GM19468 (cell line): Measurements from ENCODE around the gene ACTL6B.

ENCODE experiments used
- ATAC-seq: cut with Tn5 transposase; IDR thresholded peaks from one replicate; pipeline ENCODE4 v1.9.1; 2021; ENCODE audit warnings: mild to moderate bottlenecking, moderate library complexity, moderate number of reproducible peaks; ENCODE audit not compliant: unreplicated experiment; ENCODE audit errors: extremely low read depth

The ACTL6B gene

DNA sequence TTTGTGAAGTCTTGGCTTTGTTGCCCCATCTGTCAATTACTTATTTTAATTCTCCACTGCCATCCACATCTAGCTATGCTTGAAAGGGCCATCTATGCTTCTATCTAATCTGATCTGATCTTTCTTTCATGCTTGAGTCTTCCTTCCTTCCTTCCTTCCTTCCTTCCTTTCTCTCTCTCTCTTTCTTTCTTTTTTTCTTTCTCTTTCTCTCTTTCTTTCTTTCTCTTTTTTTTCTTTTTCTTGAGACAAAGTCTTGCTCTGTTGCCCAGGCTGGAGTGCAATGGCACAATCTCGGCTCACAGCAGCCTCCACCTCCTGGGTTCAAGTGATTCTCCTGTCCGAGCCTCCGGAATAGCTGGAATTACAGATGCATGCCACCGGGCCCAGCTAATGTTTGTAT is 26.2 kb downstream of the ACTL6B start:
- ATAC-seq, result no peak

DNA sequence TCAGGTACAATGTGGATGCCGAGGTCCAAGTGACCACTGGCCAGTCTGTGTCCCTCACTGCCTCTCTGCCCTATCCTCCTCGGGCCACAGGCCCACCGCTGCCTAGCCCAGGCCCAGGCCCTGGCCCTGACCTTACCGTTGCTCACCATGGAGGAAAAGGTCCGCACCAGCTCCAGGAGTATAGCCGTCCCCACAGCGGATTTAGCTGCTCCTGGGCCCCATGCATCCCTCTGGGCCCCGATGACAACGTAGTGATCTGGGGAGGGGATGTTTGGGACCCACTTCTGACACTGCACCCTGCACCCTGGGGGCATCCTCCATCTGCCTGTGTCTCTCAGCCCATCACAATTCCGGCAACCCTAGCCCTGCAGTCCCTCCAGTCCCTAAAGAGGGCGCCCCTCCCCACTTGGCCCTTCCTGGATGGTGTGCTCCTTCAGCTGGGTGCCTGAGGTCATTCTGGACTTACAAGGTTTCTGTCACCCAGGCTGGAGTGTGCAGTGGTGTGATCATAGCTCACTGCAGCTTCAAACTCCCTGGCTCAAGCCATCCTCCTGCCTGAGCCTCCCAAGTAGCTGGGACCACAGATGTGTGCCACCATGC is 27.0 kb downstream of the ACTL6B start:
- no peak for ATAC-seq

DNA sequence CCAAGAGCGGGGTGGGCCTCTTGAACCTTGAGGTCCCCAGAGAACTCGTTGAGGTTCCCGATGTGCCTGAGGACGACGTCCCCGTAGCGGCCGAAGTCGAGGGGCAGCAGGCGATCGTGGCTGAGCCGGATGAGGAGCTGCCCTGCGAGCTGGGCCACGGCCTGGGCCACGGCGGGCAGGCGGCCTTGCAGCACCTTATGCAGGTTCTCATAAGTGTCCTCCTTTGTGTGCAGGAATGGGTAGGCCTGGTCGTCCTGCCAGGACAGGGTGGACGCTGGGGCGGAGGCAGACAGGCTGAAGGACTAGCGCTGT is 29.1 kb downstream of the ACTL6B start:
- no peak for ATAC-seq

DNA sequence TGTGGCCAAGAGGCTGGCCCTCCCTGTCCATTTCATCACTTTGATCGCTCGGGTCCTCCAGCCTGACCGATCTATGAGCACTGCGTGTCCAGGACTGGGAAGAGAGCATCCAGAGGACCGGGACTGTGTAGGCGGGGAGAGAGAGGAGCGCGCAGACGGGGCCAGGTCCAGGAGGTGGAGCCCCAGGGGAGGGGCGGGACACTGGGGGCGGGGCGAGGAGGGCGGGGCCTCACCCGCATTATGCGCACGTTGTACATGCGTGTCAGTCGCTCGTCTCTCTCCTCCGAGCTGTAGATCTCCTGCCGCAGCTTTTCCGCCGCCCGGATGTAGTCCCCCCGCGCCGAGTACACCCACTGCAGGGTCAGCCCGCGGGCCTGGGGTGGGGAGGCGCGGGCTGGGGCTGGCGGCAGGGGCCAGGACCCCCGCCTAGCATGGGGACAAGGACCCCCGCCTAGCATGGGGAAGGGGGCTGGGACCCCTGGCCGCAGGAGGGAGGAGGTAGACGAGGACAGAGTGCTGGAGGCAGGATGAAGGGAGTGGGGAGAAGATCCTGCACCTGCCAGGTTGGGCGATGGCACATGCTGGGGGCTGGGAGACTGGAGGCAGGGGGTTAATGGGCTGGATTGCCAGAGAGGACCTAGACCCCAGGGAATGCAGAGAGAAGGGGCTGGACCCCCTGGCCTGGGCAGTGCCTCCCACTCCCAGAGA is 29.6 kb downstream of the ACTL6B start:
- ATAC-seq, result no peak

DNA sequence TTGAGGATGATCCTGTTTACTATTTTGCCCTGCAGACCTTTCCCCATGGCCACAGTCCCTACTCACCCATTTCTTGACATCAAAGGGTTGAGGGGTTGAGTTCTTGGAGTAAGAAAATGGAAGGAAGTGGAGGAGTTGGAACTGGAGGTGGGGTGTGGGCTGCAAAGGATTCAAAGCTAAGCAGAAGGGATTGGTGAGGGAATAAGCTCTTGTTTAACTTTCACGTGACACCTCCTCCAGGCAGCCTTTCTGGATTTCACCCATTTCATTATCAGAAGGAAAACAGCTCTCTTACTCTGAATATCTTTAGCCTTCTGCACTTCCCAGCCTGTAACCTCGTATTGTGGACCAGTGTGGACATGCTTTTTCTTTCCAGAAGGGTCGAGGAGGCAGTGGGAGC is 30.2 kb downstream of the ACTL6B start:
- no peak for ATAC-seq

DNA sequence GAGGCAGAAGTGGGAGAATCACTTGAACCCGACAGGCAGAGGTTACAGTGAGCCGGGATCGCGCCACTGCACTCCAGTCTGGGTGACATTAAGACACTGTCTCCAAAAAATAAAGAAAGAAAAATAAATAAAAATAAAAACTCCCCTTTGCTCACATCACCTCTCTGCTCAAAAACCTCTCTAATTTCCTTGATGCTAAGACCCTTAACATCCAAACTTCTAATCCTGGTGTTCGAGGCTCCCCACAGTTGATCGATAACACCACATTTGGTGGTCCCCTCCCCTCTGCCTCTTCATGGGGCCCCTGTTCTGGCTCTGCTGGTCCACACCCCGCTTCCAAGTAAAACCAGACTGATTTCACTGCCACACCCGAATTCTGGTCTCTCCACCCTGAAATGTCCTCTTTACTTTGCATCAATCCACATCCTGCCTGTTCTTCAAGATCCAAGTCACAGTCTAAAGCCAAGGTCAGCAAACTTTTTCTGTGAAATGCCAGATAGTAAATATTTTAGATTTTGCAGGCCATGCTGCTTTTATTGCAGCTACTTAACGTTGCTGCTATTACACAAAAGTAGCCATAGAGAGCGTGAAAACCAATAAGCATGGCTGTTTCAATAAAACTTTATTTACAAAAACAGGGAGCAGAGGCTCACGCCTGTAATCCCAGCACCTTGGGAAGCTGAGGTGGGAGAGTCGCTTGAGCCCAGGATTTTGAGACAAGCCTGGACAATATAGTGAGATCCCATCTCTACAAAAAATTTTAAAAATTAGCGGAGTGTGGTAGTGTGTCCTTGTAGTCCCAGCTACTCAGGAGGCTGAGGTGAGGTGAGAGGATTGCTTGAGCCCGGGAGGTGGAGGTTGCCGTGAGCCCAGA is 32.1 kb downstream of the ACTL6B start:
- ATAC-seq, result no peak

DNA sequence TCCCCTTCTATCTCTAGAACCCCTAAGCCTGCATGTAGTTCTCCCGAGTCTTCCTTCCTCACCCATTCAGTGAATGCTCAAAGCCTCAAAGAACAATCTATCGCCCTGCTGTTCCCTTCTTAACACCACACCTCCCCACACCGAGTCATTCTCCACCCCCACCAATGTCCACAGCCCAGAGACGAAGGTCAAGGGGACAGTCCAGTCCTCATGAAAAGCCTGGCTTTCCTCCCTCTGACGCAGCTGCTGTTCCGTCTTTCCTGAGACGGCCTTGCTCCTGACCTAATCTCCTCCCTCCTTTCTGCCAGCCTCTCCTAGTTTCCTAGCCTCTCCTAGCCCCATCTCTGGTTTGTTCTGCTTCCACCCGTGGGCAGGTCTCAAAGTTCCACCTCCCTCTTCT is 34.7 kb downstream of the ACTL6B start:
- no peak for ATAC-seq

DNA sequence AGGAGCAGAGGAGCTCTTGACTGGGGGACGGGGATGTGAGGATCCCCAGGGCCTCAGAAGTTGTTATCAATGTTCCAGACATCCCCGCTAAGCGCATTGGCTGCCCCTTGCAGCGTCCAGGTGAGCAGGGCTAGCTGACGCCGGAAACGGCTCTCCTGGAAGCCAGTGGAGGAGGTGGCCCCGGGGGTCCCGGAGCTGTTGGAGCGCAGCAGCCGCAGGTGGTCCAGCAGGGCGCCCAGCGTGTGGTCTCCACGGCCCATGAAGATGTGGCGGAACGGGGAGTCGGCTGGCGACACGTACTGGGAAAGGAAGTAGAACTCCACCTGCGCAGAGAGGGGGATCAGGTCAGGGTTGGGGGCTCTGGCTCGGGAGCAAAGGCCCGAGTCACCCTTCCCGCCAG is 35.4 kb downstream of the ACTL6B start:
- ATAC-seq, result no peak

DNA sequence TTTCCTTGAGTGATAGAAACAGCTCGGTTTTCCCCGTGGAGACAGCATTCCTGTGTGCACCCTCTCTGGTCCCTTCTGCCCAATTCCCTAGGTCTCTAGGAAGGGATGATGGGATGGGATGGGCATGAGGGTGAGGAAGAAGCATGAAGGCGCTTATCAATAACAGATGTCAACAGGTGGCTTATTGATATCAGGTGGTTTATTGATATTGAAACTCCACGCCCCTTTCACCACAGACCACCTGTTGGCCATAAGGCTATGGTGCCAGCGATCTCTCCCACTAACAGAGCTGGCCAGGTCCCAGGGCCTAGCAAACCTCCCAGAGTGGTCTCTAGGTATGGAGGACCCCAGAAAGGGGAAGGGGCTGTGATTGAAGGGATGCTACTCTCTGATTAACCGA is 36.0 kb downstream of the ACTL6B start:
- ATAC-seq, result no peak

DNA sequence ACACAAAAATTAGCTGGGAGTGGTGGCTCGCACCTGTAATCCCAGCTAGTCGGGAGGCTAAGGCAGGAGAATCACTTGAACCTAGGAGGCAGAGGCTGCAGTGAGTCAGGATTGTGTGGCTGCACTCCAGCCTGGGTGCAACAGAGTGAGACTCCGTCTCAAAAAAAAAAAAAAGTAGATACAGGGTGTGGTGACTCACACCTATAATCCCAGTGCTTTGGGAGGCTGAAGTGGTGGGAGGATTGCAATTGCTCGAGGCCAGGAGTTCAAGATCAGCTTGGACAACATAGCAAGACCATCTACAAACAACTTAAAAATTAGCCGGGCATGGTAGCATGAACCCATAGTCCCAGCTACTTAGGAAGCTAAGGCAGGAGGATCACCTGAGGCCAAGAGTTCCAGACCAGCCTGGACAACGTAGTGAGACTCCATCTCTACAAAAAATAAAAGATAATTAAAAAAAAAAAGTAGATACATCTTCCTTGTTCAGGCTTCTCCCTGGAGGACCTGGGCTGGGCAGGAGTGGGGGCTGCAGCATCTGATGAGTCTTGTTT is 41.9 kb downstream of the ACTL6B start:
- no peak for ATAC-seq

DNA sequence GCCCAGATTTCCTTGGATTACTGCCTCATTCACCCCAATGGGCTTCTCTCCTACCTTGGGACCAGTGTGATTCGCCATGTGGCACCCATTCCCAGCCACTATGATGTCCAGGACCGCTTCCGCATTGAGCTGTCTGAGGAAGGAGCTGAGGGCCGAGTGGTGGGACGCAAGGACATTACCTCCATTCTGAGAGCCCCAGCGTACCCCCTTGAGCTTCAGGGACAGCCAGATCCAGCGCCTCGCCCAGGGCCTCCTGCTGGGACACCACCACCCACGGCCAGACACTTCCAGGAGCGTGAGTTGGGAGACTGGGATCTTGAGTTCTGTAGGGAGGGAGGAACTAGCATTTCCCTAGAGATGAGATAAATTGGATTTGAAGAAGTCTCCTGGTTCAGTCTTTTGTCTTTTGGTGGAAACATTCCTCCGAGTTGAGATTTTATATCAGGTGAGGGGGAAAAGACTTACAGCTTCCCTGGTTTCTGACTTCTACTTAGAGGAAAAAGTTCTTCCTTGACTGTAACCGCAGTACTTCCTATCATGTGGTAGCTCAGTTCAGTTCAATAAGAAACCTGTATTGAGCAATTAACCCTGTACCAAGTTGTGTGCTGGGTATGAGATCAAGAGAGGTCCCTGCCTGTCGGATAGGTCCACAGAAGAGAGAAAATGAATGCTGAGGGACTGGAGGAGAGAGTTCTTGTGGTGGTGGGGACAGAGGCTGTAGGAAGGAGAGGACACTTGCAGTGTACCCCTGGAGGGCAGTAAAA is 42.7 kb downstream of the ACTL6B start:
- no peak for ATAC-seq

DNA sequence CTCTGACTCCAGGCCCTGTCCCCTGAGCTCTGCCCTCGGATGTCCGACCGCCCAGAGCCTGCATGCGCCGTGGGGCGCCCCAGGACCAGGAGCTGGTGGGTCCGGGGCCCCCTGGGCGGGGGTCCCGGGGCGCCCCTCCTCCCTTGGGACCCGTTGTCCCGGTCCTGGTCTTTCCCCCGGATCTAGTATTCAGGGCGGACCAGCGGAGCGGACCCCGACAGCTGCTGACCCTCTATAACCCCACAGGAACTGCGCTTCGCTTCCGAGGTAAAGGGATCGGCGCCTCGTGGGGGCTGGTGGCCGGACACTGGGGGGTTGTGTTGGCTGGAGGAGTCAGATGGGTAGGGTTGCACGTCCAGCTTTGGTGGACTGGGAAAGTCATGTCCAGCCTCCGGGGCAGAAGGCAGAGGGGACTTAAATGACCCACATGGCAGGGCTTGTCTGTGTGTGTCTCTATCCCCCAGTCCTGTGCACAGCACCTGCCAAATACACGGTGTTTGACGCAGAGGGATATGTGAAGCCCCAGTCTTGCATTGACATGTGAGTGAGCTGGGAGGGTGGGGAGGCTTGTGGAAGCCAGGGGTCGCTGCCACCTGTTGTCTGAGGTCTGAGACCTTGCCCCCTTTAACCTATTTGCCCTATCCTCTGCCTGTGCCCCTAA is 43.4 kb downstream of the ACTL6B start:
- ATAC-seq, result no peak

DNA sequence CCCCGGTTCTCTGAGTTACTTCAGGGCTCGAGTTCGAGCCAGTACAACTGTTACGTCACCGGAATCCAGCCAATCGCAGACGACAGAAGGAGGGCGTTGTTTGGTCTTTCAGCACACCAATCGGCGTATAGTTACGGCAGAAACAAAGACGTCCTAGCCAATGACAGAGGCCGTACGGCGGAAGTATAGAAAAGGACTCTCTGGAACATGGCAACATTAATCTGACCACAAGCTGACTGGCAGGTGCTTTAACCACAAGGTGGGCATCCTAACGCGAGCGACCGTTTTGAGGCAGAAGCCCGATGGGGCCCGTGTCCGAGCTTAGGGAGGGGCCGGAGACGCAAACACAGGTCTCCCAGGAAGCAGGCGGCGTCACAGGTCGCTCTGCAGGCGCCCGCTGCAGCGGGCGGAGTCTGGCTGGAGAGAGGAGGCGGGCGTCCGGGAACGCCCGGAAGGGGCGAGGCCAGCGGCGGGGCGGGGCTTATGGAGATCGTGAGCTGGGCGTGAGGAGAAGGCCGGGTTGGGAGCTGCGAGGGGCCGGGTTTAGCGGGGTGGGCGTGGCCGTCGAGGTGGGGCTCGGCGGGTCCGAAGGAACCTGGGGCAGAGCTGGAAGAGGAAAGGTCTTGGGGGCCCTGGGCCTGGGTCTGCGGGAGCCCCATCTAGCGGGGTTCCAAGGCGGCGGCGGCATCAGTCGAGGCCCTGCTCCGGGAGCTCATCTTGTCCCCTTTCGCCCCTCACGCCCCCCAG is 44.1 kb downstream of the ACTL6B start, which contains the start of gene MOSPD3:
Gene MOSPD3 (plus strand): TSS at position 558 of the 747 bp plus-strand sequence. CDS start 252 bp downstream, outside the sequence.
- ATAC-seq, result peak; percentile 86

DNA sequence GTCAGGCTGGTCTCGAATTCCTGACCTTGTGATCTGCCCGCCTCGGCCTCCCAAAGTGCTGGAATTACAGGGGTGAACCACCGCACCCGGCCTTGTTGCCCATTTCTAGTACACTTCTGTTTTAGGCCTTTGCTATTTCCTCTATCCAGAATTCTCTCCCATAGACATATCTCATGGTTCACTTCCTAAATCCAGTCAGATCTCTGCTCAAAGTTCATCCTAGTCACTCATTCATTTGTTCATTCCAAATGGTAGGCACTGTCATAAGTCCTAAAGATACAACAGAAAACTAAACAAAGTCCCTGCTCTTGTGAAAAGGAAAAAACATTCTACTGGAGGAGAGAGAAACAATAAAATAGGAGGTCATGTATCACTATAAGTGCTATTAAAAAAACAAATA is 46.3 kb downstream of the ACTL6B start:
- ATAC-seq, result no peak

DNA sequence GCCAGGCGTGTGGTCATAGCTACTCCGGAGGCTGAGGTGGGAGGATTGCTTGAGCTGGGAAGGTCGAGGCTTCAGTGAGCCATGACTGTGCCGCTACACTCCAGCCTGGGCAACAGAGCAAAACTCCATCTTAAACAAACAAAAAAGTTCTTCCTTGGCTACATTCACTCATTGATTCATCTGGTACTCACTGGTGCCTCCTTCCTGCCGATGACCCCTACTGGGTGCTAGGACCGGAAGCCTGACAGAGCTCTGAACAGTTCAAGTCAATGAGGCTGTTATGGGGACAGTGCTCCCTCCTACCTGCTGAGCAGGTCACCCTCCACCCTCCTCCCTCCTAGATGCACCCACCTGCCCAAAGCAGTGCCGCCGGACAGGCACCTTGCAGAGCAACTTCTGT is 49.1 kb downstream of the ACTL6B start:
- ATAC-seq, result no peak

DNA sequence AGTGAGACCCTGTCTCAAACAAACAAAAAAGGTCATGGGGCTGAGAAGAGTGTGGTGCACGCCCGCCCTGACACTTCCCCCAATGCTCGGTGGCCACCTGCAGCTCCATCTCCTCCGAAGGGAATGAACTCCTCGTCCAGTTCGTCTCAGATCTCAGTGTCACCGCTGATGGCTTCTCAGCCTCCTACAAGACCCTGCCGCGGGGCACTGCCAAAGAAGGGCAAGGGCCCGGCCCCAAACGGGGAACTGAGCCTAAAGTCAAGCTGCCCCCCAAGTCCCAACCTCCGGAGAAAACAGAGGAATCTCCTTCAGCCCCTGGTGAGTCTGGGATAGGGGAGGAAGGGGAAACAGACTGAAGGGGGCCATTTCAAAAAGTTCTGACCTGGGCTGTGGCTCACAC is 49.9 kb downstream of the ACTL6B start:
- ATAC-seq, result no peak

DNA sequence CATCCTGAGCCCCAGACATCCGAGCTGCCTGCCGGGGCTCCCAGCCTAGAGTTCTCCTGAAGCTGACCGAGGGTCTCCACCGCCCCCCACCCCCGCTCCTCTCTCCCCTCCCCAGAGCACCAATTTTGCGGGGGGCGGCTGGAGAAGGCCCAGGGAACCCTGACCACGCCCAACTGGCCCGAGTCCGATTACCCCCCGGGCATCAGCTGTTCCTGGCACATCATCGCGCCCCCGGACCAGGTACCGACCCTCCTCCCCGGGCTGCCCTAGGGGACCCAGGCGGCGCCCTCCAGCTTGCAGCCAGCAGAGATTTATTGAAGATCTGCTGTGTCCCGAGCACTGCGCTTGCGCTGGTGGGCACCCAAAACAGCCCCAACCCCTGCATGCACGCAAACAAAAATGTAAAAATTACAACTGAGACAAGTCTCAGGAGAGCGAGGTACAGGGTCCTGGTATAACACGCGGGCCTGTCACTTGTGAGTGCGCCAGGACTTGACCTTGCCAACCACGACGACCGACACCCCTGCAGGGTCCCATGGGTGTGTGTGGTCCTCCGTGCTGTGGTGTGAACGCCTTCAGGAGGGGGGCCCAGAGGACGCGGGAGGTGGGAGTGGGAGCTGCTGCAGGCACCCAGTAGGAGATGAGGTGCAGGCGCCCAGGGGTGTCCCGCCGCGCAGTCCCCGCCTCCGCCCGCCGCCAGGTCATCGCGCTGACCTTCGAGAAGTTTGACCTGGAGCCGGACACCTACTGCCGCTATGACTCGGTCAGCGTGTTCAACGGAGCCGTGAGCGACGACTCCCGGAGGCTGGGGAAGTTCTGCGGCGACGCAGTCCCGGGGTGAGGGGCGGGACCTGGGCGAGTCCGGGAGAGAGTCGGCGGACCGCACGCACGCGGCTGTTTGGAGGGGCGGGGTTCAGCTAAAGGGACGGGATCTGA is 51.0 kb downstream of the ACTL6B start:
- no peak for ATAC-seq
